ENCODE data around the gene MBTPS1. TPM values are rescaled to one million over a fixed set of nuclear protein-coding genes. Genes with fewer than 3 reads are reported as not detected.

Gene MBTPS1
- total and polyA plus RNA-seq, 9 donors, result 73.8 to 122 (median 90.3) TPM

GRCh38 chr16:84095466-84095865, 21.3 kb downstream of the MBTPS1 start:
- peaks cover 3% of the 10 kb centered on the region for H3K36me3 ChIP-seq
- no peaks in the 10 kb centered on the region for H3K4me1 ChIP-seq (ENCODE audit: insufficient read depth)
- no peak overlapping the region for H3K4me3 ChIP-seq
- H3K9me3 ChIP-seq, result no peaks in the 10 kb centered on the region
- no peak for TF ChIP-seq EP300 (IDR thresholded peaks at IDR 0.05)
- TF ChIP-seq CTCF (IDR thresholded peaks at IDR 0.05), result no peak
- no peak for TF ChIP-seq POLR2A (IDR thresholded peaks at IDR 0.05)
- 89 to 93% (median 92%) methylated on average over 14 of the region's 14 CpGs for WGBS, 3 donors
- no peaks in the 10 kb centered on the region for H3K27me3 ChIP-seq
- intact Hi-C loops (cut with DNase I), result no loop called here
- H3K27ac ChIP-seq, result no peak overlapping the region
- DNase-seq, result no peak

DNA sequence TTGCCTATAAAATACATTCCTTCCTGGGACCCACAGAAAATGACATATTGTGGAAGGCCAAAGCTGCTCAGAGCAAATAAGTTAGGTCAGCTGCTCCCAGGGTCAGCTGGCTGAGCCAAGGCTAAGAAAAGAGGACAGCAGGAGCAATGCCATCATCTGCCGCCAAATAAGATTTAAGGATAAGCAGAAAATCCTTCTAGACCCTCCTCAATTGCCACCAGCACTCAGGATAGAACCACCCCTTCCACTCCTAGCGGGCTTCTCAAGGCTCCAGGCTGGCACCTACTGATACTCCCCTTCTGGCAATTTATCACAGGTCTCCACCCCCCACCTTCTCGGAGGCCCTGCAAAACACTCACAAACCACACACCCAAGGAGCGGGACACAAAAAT, 22.9 kb downstream of the MBTPS1 start:
- Histone ChIP-seq H3K9me3 (no peaks in the 10 kb centered on the region), H3K27me3 (no peaks in the 10 kb centered on the region), H3K4me1 (ENCODE audit: insufficient read depth) (no peaks in the 10 kb centered on the region), H3K4me3 (no peak overlapping the region), H3K27ac (no peak overlapping the region), H3K36me3 (peaks cover 3% of the 10 kb centered on the region)
- intact Hi-C loops (cut with DNase I), result no loop called here
- 94 to 96% (median 94%) methylated on average over 4 of the region's 4 CpGs for WGBS, 3 donors
- no peak for TF ChIP-seq CTCF (IDR thresholded peaks at IDR 0.05)
- no peak for TF ChIP-seq EP300 (IDR thresholded peaks at IDR 0.05)
- no peak for TF ChIP-seq POLR2A (IDR thresholded peaks at IDR 0.05)
- no peak for DNase-seq

- H3K27me3 ChIP-seq, result no peaks in the 10 kb centered on the region
- peaks cover 3% of the 10 kb centered on the region for H3K36me3 ChIP-seq
- no peak overlapping the region for H3K4me3 ChIP-seq
- H3K4me1 ChIP-seq (ENCODE audit: insufficient read depth), result no peaks in the 10 kb centered on the region
- intact Hi-C loops (cut with DNase I), result no loop called here
- 84 to 88% (median 85%) methylated on average over 16 of the region's 16 CpGs for WGBS, 3 donors
- TF ChIP-seq CTCF (IDR thresholded peaks at IDR 0.05) (no peak), EP300 (IDR thresholded peaks at IDR 0.05) (no peak), POLR2A (IDR thresholded peaks at IDR 0.05) (no peak)
- no peak for DNase-seq
- H3K27ac ChIP-seq, result no peak overlapping the region
- no peaks in the 10 kb centered on the region for H3K9me3 ChIP-seq
These were observed 23.4 kb downstream of the MBTPS1 start for GRCh38 chr16:84093120-84093878.

DNA sequence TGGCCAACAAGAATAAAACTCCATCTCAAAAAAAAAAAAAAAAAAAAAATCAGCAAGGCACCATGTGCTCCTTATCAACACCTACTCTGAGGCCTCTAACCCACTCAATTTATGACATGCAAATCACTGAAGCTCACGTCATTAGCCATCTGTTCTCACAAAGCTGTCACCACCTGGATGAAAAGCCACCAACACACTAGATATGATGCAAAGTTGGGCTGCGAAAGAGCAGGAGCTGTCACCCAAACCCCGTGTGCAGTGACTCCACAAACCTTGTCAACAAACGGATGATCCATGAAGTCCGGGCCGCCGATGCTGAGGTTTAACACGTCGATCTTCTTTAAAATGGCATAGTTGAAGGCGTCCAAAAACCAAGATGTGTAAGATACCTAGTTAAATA, 25.3 kb downstream of the MBTPS1 start:
- TF ChIP-seq POLR2A (IDR thresholded peaks at IDR 0.05) (no peak), EP300 (IDR thresholded peaks at IDR 0.05) (no peak)
- no peaks in the 10 kb centered on the region for H3K27me3 ChIP-seq
- no peak overlapping the region for H3K27ac ChIP-seq
- H3K4me3 ChIP-seq, result no peak overlapping the region
- no peaks in the 10 kb centered on the region for H3K9me3 ChIP-seq
- no peaks in the 10 kb centered on the region for H3K4me1 ChIP-seq (ENCODE audit: insufficient read depth)
- WGBS, 3 donors, result 86 to 91% (median 87%) methylated on average over 10 of the region's 10 CpGs
- DNase-seq, result no peak
- intact Hi-C loops (cut with DNase I), result no loop called here
- peaks cover 3% of the 10 kb centered on the region for H3K36me3 ChIP-seq

DNA sequence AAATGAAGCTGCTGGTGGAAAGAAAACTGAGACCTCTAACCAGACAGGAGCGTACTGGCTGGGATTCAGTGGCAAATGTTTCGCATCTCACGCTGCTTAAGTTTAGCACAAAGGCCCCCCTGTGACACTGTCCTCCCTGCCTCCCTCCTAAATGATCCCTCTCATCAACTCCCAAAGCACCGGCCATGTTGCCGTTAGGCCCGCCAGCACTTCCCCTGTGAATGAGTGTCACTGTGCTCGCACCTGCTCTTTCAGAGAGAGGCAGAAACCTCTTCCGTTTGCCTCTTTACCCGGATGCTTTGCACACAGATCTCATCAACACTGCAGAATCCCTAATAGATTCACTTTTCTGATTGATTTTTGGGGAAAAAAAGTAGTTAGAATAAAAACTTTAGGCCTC, 26.5 kb downstream of the MBTPS1 start:
- no peak for DNase-seq
- WGBS, 3 donors, result 86 to 96% (median 87%) methylated on average over 9 of the region's 9 CpGs
- Histone ChIP-seq H3K36me3 (peaks cover 3% of the 10 kb centered on the region), H3K4me3 (no peak overlapping the region), H3K27ac (no peak overlapping the region), H3K4me1 (ENCODE audit: insufficient read depth) (no peaks in the 10 kb centered on the region), H3K27me3 (no peaks in the 10 kb centered on the region), H3K9me3 (no peaks in the 10 kb centered on the region)
- TF ChIP-seq POLR2A (IDR thresholded peaks at IDR 0.05) (no peak), EP300 (IDR thresholded peaks at IDR 0.05) (no peak)
- intact Hi-C loops (cut with DNase I), result no loop called here

All from ovary (tissue), 9 donors.